WTC11 (cell line): ENCODE data around the gene TMEM151B. TPM values are rescaled to one million over a fixed set of nuclear protein-coding genes. Genes with fewer than 3 reads are reported as not detected.
A peak's percentile ranks its signal among the peaks of the same experiment; 100 is the strongest.

Source experiments
- ATAC-seq: fragments of 200-7000 bp; cut with Tn5 transposase; 2 replicates; pipeline ENCODE4 v1.10.0; 2021; ENCODE audit warnings: mild to moderate bottlenecking, moderate library complexity
- CTCF ChIA-PET: fragments of 300-600 bp; sonication (Branson Sonifier 250); formaldehyde crosslinking; loops from one replicate; lab custom pipeline; 2021; ENCODE audit warnings: antibody characterized with exemption; lab: Charles Lee
- POLR2A ChIA-PET: fragments of 350-600 bp; sonication (Branson Sonifier 250); formaldehyde crosslinking; loops from one replicate; lab custom pipeline; 2021; ENCODE audit warnings: antibody characterized with exemption; lab: Charles Lee
- DNase-seq: peaks from one replicate; pipeline ENCODE4 v3.0.0; 2021; ENCODE audit warnings: low spot score
- H3K27ac Mint-ChIP-seq: 2 replicates; pipeline ENCODE4 v1.8.0; 2021; ENCODE audit warnings: mixed read lengths
- H3K27me3 Mint-ChIP-seq: 2 replicates; pipeline ENCODE4 v1.8.0; 2021; ENCODE audit warnings: low read depth, mild to moderate bottlenecking, moderate library complexity, mixed read lengths
- H3K36me3 Mint-ChIP-seq: 2 replicates; pipeline ENCODE4 v1.8.0; 2021; ENCODE audit warnings: mixed read lengths
- H3K4me1 Mint-ChIP-seq: 2 replicates; pipeline ENCODE4 v1.8.0; 2022; ENCODE audit warnings: mixed read lengths
- H3K4me3 Mint-ChIP-seq: 2 replicates; pipeline ENCODE4 v1.8.0; 2021; ENCODE audit warnings: mild to moderate bottlenecking, moderate library complexity, mixed read lengths
- H3K9me3 Mint-ChIP-seq: 2 replicates; pipeline ENCODE4 v1.8.0; 2021; ENCODE audit warnings: mixed read lengths
- ARID4B ChIP-seq: sonication (generic); formaldehyde crosslinking; IDR thresholded peaks from 2 replicates; pipeline ENCODE4 v1.8.0; 2023; ENCODE audit warnings: missing genetic modification reagents, mild to moderate bottlenecking, borderline replicate concordance
- FOXP4 ChIP-seq: sonication (generic); formaldehyde crosslinking; IDR thresholded peaks from 2 replicates; pipeline ENCODE4 v1.8.0; 2022; ENCODE audit warnings: mild to moderate bottlenecking, missing genetic modification reagents
- JAZF1 ChIP-seq: fragments of 250-450 bp; sonication (Bioruptor Pico); IDR thresholded peaks from 2 replicates; pipeline ENCODE4 v1.9.0; 2021; ENCODE audit warnings: moderate library complexity, mild to moderate bottlenecking, inconsistent platforms
- MXD4 ChIP-seq: fragments of 250-450 bp; sonication (Bioruptor Pico); IDR thresholded peaks from 2 replicates; pipeline ENCODE4 v1.8.0; 2021; ENCODE audit warnings: mild to moderate bottlenecking, moderate library complexity, borderline replicate concordance
- MYBL2 ChIP-seq: sonication (generic); formaldehyde crosslinking; IDR thresholded peaks from 2 replicates; pipeline ENCODE4 v1.8.1; 2023; ENCODE audit warnings: mild to moderate bottlenecking, moderate library complexity, missing genetic modification reagents
- NFE2L1 ChIP-seq: sonication (generic); formaldehyde crosslinking; IDR thresholded peaks from 2 replicates; pipeline ENCODE4 v1.8.1; 2023; ENCODE audit warnings: missing genetic modification reagents
- NR2C2 ChIP-seq: sonication (generic); formaldehyde crosslinking; IDR thresholded peaks from 2 replicates; pipeline ENCODE4 v1.8.0; 2022; ENCODE audit warnings: mild to moderate bottlenecking, missing genetic modification reagents
- PRDM15 ChIP-seq: sonication (generic); formaldehyde crosslinking; IDR thresholded peaks from 2 replicates; pipeline ENCODE4 v1.8.0; 2022; ENCODE audit warnings: missing genetic modification reagents
- SMAD3 ChIP-seq: sonication (generic); formaldehyde crosslinking; IDR thresholded peaks from 2 replicates; pipeline ENCODE4 v1.8.0; 2022; ENCODE audit warnings: missing genetic modification reagents, mild to moderate bottlenecking, borderline replicate concordance
- TEAD1 ChIP-seq: sonication (generic); formaldehyde crosslinking; IDR thresholded peaks from 2 replicates; pipeline ENCODE4 v1.8.0; 2022; ENCODE audit warnings: mild to moderate bottlenecking, missing genetic modification reagents
- TEAD4 ChIP-seq: sonication (generic); formaldehyde crosslinking; IDR thresholded peaks from 2 replicates; pipeline ENCODE4 v1.8.0; 2022; ENCODE audit warnings: mild to moderate bottlenecking, missing genetic modification reagents
- USF2 ChIP-seq: sonication (generic); formaldehyde crosslinking; IDR thresholded peaks from 2 replicates; pipeline ENCODE4 v1.8.1; 2023; ENCODE audit warnings: mild to moderate bottlenecking, missing genetic modification reagents, moderate library complexity
- ZNF396 ChIP-seq: fragments of 250-450 bp; sonication (Bioruptor Pico); IDR thresholded peaks from 2 replicates; pipeline ENCODE4 v1.8.0; 2021; ENCODE audit warnings: mild to moderate bottlenecking, moderate library complexity, borderline replicate concordance
- ZNF512 ChIP-seq: sonication (generic); formaldehyde crosslinking; IDR thresholded peaks from 2 replicates; pipeline ENCODE4 v1.8.1; 2022; ENCODE audit warnings: missing genetic modification reagents, borderline replicate concordance
- ZNF671 ChIP-seq: fragments of 250-450 bp; sonication (Bioruptor Pico); IDR thresholded peaks from 2 replicates; pipeline ENCODE4 v1.8.0; 2021; ENCODE audit warnings: mild to moderate bottlenecking
- ZSCAN18 ChIP-seq: fragments of 250-450 bp; sonication (Bioruptor Pico); IDR thresholded peaks from 2 replicates; pipeline ENCODE4 v2.1.2; 2022; ENCODE audit warnings: mild to moderate bottlenecking, moderate library complexity
- total RNA-seq: library from RNA; stranded (reverse); gene quantifications from 3 replicates; pipeline ENCODE4 v1.2.3, GENCODE V29; 2021

Gene TMEM151B
- total RNA-seq, 1 experiment from 2014 or later, result 5.5 TPM

- H3K4me3 Mint-ChIP-seq, result peak overlapping the region; percentile 68
- no peaks in the 10 kb centered on the region for H3K27me3 Mint-ChIP-seq
- TF ChIP-seq FOXP4 (CRISPR knock-in tag) (no peak), NFE2L1 (no peak), USF2 (CRISPR knock-in tag) (no peak), JAZF1 (CRISPR knock-in tag) (no peak), NR2C2 (CRISPR knock-in tag) (no peak), TEAD4 (CRISPR knock-in tag) (no peak), MXD4 (CRISPR knock-in tag) (no peak), ZNF512 (CRISPR knock-in tag) (no peak), TEAD1 (no peak), ZNF396 (CRISPR knock-in tag) (no peak), ARID4B (CRISPR knock-in tag) (no peak), ZNF671 (CRISPR knock-in tag) (no peak)
- TF ChIP-seq, all 79 proteins: peak for 0
- Mint-ChIP-seq H3K4me1 (peaks cover 30% of the 10 kb centered on the region), H3K36me3 (peaks cover 30% of the 10 kb centered on the region), H3K27ac (peak overlapping the region; percentile 75), H3K9me3 (no peaks in the 10 kb centered on the region)
- DNase-seq (no peak), ATAC-seq (no peak)
- POLR2A ChIA-PET, result interaction anchor here (1.1 to 3.7 kb wide), 4 partner anchors 11 to 85 kb away, joined by 3 to 83 read pairs (median 8); partner anchors contain the start of genes AARS2 and HSP90AB1
- CTCF ChIA-PET, result interaction anchor here (1.0 to 2.5 kb wide), 10 partner anchors 10 to 628 kb away, joined by 3 to 23 read pairs (median 12); partner anchors contain the start of genes AARS2, SLC29A1 and TMEM151B
Measured at GRCh38 chr6:44257753-44258324, 12.4 kb upstream of the TMEM151B start.

- H3K36me3 Mint-ChIP-seq, result peaks cover 24% of the 10 kb centered on the region
- peaks cover 35% of the 10 kb centered on the region for H3K4me1 Mint-ChIP-seq
- ChIA-PET CTCF (interaction anchor here (2.5 kb wide), 1 partner anchor 47 kb away, joined by 11 read pairs; no protein-coding TSS in a partner anchor), POLR2A (no interaction called here)
- no peak for ATAC-seq
- H3K9me3 Mint-ChIP-seq, result no peaks in the 10 kb centered on the region
- no peak for DNase-seq
- peak overlapping the region; percentile 55 for H3K27ac Mint-ChIP-seq
- H3K27me3 Mint-ChIP-seq, result no peaks in the 10 kb centered on the region
- H3K4me3 Mint-ChIP-seq, result peak overlapping the region; percentile 68; the same call in 1 of the 2 replicates
- no peak for TF ChIP-seq MYBL2
- no peak for TF ChIP-seq PRDM15
- no peak for TF ChIP-seq SMAD3
- no peak for TF ChIP-seq ZNF396 (CRISPR knock-in tag)
- no peak for TF ChIP-seq FOXP4 (CRISPR knock-in tag)
- no peak for TF ChIP-seq ZSCAN18 (CRISPR knock-in tag)
Measured at GRCh38 chr6:44258325-44258863, 11.9 kb upstream of the TMEM151B start.
